Prostate gland (tissue), 2 donors: ENCODE measurements around the gene TCP11.

Source experiments
- POLR2A ChIP-seq: fragments of 450-650 bp; IDR thresholded peaks from one replicate; pipeline ENCODE4 v1.6.1; 2016; ENCODE audit warnings: antibody characterized with exemption, mild to moderate bottlenecking
- POLR2AphosphoS5 ChIP-seq: sonication (generic); formaldehyde crosslinking; IDR thresholded peaks from one replicate; pipeline ENCODE4 v1.6.1; 2017; ENCODE audit warnings: antibody characterized with exemption
- TF ChIP-seq, protein P1 (sequence below), 4 experiments: fragments of 200-600 bp in 2 of 4; fragments of 450-650 bp in 2 of 4; sonication (generic) in 2 of 4; IDR thresholded peaks; 1 replicate in 3 of 4; 2 replicates in 1 of 4; pipeline ENCODE4 v1.5.1; 2016 to 2019; ENCODE audit warnings: antibody characterized with exemption in 4 of 4, mild to moderate bottlenecking in 2 of 4, moderate library complexity in 2 of 4

- TF ChIP-seq, protein P1, sequence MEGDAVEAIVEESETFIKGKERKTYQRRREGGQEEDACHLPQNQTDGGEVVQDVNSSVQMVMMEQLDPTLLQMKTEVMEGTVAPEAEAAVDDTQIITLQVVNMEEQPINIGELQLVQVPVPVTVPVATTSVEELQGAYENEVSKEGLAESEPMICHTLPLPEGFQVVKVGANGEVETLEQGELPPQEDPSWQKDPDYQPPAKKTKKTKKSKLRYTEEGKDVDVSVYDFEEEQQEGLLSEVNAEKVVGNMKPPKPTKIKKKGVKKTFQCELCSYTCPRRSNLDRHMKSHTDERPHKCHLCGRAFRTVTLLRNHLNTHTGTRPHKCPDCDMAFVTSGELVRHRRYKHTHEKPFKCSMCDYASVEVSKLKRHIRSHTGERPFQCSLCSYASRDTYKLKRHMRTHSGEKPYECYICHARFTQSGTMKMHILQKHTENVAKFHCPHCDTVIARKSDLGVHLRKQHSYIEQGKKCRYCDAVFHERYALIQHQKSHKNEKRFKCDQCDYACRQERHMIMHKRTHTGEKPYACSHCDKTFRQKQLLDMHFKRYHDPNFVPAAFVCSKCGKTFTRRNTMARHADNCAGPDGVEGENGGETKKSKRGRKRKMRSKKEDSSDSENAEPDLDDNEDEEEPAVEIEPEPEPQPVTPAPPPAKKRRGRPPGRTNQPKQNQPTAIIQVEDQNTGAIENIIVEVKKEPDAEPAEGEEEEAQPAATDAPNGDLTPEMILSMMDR (IDR thresholded peaks at IDR 0.05): no peak
- no peak for TF ChIP-seq POLR2A
- no peak for TF ChIP-seq POLR2AphosphoS5
Observed at GRCh38 chr6:35128496-35128895, 12.6 kb downstream of the TCP11 start.
